ENCODE results near the gene RAPGEF4.

The RAPGEF4 gene

GRCh38 chr2:173077506-173078177, 342.0 kb downstream of the RAPGEF4 start:
- H3K9me3 ChIP-seq (ENCODE audit: low read depth, low read length): no peaks in the 10 kb centered on the region
- TF ChIP-seq FOXP2 (optimal IDR thresholded peaks at IDR 0.05; ENCODE audit: control extremely low read depth, extremely low read length, insufficient read depth) (no peak), POLR2AphosphoS5 (IDR thresholded peaks at IDR 0.05; ENCODE audit: borderline replicate concordance, low read depth, low read length) (no peak), EZH2 (IDR thresholded peaks at IDR 0.05) (no peak)
- H3K36me3 ChIP-seq (ENCODE audit: insufficient read depth, low read length): 0 out of 2 replicates have a peak, but pooled peaks cover 3% of the 10 kb centered on the region
- H3K9ac ChIP-seq (ENCODE audit: insufficient read length): peak overlapping the region; percentile 92
- no peak overlapping the region for H3K27ac ChIP-seq
- H3K4me3 ChIP-seq: peak overlapping the region; percentile 95
- DNase-seq (ENCODE audit: low read depth, low spot score): no peak

- H3K4me3 ChIP-seq: no peak overlapping the region
- no peak for DNase-seq (ENCODE audit: low read depth, low spot score)
- no peaks in the 10 kb centered on the region for H3K9me3 ChIP-seq (ENCODE audit: low read depth, low read length)
- H3K27ac ChIP-seq: no peak overlapping the region
- TF ChIP-seq FOXP2 (optimal IDR thresholded peaks at IDR 0.05; ENCODE audit: control extremely low read depth, extremely low read length, insufficient read depth): no peak
- no peak for TF ChIP-seq POLR2AphosphoS5 (IDR thresholded peaks at IDR 0.05; ENCODE audit: borderline replicate concordance, low read depth, low read length)
- no peak for TF ChIP-seq EZH2 (IDR thresholded peaks at IDR 0.05)
- no peak overlapping the region for H3K9ac ChIP-seq (ENCODE audit: insufficient read length)
- 0 out of 2 replicates have a peak, but pooled peaks cover 3% of the 10 kb centered on the region for H3K36me3 ChIP-seq (ENCODE audit: insufficient read depth, low read length)
Measured at GRCh38 chr2:173079141-173079540, 343.5 kb downstream of the RAPGEF4 start.

- H3K9ac ChIP-seq (ENCODE audit: insufficient read length): no peak overlapping the region
- H3K4me3 ChIP-seq: no peak overlapping the region
- no peak for DNase-seq (ENCODE audit: low read depth, low spot score)
Measured at GRCh38 chr2:173079973-173080860, 344.6 kb downstream of the RAPGEF4 start.

DNA sequence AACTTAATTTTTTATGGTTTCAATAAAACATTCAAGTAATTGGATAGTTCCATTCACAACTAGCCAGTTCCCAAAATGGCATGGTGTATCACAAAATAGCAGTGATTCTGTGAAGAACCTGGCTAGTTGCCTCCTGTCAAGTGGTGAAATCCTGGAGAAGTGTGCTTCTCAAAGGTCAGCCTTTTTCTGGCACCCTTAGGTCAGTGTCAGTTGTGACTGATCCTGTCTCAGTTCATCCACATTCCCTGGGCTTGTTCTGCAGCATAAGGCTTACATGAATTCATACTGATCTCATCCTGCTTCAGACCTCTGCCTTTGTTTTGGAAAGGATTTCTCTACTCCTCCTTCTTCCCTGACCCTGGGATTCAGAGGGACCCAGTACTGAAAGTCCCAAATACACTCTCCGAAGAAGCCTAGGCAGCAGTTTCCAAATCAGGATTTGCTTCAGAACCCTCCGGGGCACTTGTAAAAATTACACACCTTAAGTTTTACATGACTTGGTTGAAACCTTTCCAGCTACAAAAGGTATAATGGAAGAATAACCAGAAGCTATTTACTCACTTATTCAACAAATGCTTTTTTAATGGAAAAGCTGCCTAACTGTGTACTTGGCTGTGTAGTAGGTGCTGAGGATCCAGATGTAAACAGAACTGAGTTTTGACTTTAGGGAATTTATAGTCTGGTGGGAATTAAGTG, 351.0 kb downstream of the RAPGEF4 start:
- Histone ChIP-seq H3K9ac (ENCODE audit: insufficient read length) (no peak overlapping the region), H3K9me3 (ENCODE audit: low read depth, low read length) (no peaks in the 10 kb centered on the region), H3K4me3 (no peak overlapping the region), H3K27ac (no peak overlapping the region; the same call in 1 of the 2 replicates), H3K36me3 (ENCODE audit: insufficient read depth, low read length) (peaks cover 9% of the 10 kb centered on the region)
- DNase-seq (ENCODE audit: low read depth, low spot score): no peak
- TF ChIP-seq POLR2AphosphoS5 (IDR thresholded peaks at IDR 0.05; ENCODE audit: borderline replicate concordance, low read depth, low read length) (no peak), EZH2 (IDR thresholded peaks at IDR 0.05) (no peak)

More at GRCh38 chr2:173079973-173080860, 344.6 kb downstream of the RAPGEF4 start:
- TF ChIP-seq FOXP2 (optimal IDR thresholded peaks at IDR 0.05; ENCODE audit: control extremely low read depth, extremely low read length, insufficient read depth): no peak
- no peak for TF ChIP-seq EZH2 (IDR thresholded peaks at IDR 0.05)
- no peak for TF ChIP-seq POLR2AphosphoS5 (IDR thresholded peaks at IDR 0.05; ENCODE audit: borderline replicate concordance, low read depth, low read length)
- Histone ChIP-seq H3K27ac (no peak overlapping the region), H3K36me3 (ENCODE audit: insufficient read depth, low read length) (0 out of 2 replicates have a peak, but pooled peaks cover 3% of the 10 kb centered on the region), H3K9me3 (ENCODE audit: low read depth, low read length) (no peaks in the 10 kb centered on the region)

DNA sequence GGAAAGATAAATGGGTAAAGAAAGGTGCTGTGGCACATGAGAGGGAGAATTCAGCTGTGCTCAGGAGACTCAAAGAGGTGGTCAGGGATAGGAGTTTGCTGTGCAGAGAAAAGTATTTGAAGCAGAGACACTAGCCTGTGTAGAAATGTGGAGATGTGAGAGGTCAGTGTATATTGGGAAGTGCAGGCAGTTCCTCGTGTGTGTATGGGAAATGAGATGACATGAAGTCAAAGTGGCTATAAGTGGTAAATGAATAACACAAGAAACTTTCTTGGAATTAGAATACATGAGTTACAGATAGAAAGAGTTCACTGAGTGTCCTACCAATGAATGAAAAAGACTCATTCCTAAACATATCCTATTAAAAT, 351.6 kb downstream of the RAPGEF4 start:
- DNase-seq (ENCODE audit: low read depth, low spot score): no peak
- Histone ChIP-seq H3K27ac (0 out of 2 replicates have a peak overlapping the region, but pooled peaks have one; percentile 14), H3K4me3 (no peak overlapping the region), H3K9ac (ENCODE audit: insufficient read length) (no peak overlapping the region), H3K9me3 (ENCODE audit: low read depth, low read length) (no peaks in the 10 kb centered on the region), H3K36me3 (ENCODE audit: insufficient read depth, low read length) (peaks cover 14% of the 10 kb centered on the region)
- TF ChIP-seq FOXP2 (optimal IDR thresholded peaks at IDR 0.05; ENCODE audit: control extremely low read depth, extremely low read length, insufficient read depth) (no peak), POLR2AphosphoS5 (IDR thresholded peaks at IDR 0.05; ENCODE audit: borderline replicate concordance, low read depth, low read length) (no peak), EZH2 (IDR thresholded peaks at IDR 0.05) (no peak)

GRCh38 chr2:173087793-173088496, 352.3 kb downstream of the RAPGEF4 start:
- no peak overlapping the region for H3K9ac ChIP-seq (ENCODE audit: insufficient read length)
- DNase-seq (ENCODE audit: low read depth, low spot score): no peak
- H3K27ac ChIP-seq: peak overlapping the region; percentile 79
- H3K9me3 ChIP-seq (ENCODE audit: low read depth, low read length): no peaks in the 10 kb centered on the region
- TF ChIP-seq FOXP2 (optimal IDR thresholded peaks at IDR 0.05; ENCODE audit: control extremely low read depth, extremely low read length, insufficient read depth): no peak
- no peak for TF ChIP-seq POLR2AphosphoS5 (IDR thresholded peaks at IDR 0.05; ENCODE audit: borderline replicate concordance, low read depth, low read length)
- no peak for TF ChIP-seq EZH2 (IDR thresholded peaks at IDR 0.05)
- 0 out of 2 replicates have a peak overlapping the region, but pooled peaks have one; percentile 1 for H3K4me3 ChIP-seq
- peaks cover 22% of the 10 kb centered on the region for H3K36me3 ChIP-seq (ENCODE audit: insufficient read depth, low read length)

GRCh38 chr2:173090276-173090877, 354.7 kb downstream of the RAPGEF4 start:
- H3K27ac ChIP-seq: peak overlapping the region; percentile 78
- peak overlapping the region; percentile 60 for H3K9ac ChIP-seq (ENCODE audit: insufficient read length)
- DNase-seq (ENCODE audit: low read depth, low spot score): no peak
- H3K36me3 ChIP-seq (ENCODE audit: insufficient read depth, low read length): peaks cover 26% of the 10 kb centered on the region
- TF ChIP-seq FOXP2 (optimal IDR thresholded peaks at IDR 0.05; ENCODE audit: control extremely low read depth, extremely low read length, insufficient read depth) (no peak), POLR2AphosphoS5 (IDR thresholded peaks at IDR 0.05; ENCODE audit: borderline replicate concordance, low read depth, low read length) (no peak), EZH2 (IDR thresholded peaks at IDR 0.05) (no peak)
- H3K4me3 ChIP-seq: peak overlapping the region; percentile 48
- no peaks in the 10 kb centered on the region for H3K9me3 ChIP-seq (ENCODE audit: low read depth, low read length)

All from SK-N-MC (cell line).